OCI-LY7 (cell line): ENCODE data around the gene DLGAP4. TPM values are rescaled to one million over a fixed set of nuclear protein-coding genes. Genes with fewer than 3 reads are reported as not detected.

ENCODE experiments used
- BruUV-seq: library from RNA; stranded (reverse); fragments of 400-500 nt; replicated peaks from 2 replicates; lab custom pipeline; 2021; lab: Mats Ljungman, UMichigan
- CTCF ChIA-PET: fragments of 300-600 bp; sonication (Branson Sonifier 250); formaldehyde crosslinking; loops from one replicate; lab custom pipeline; 2022; ENCODE audit warnings: antibody characterized with exemption; ENCODE audit not compliant: unreplicated experiment; lab: Charles Lee
- POLR2A ChIA-PET: fragments of 300-600 bp; sonication (Branson Sonifier 250); formaldehyde crosslinking; loops from one replicate; lab custom pipeline; 2022; ENCODE audit warnings: antibody characterized with exemption; lab: Charles Lee
- DNase-seq: peaks from one replicate; pipeline ENCODE4 v3.0.0-alpha.2; 2015; ENCODE audit warnings: low spot score
- H2AFZ ChIP-seq: fragments of 200-600 bp; sonication (generic), shearing (Covaris generic); 2 replicates; pipeline ENCODE4 v1.6.1; 2014; ENCODE audit warnings: mild to moderate bottlenecking, antibody characterized with exemption, low read length, moderate library complexity
- H3K27ac ChIP-seq: fragments of 200-600 bp; sonication (generic); 2 replicates; pipeline ENCODE4 v1.5.1; 2014; ENCODE audit warnings: mixed run types, low read depth, mild to moderate bottlenecking, moderate library complexity, low read length, inconsistent platforms; ENCODE audit not compliant: poor library complexity, severe bottlenecking
- H3K36me3 ChIP-seq: fragments of 200-600 bp; sonication (generic); 2 replicates; pipeline ENCODE4 v1.6.1; 2014; ENCODE audit warnings: mild to moderate bottlenecking, antibody characterized with exemption, low read length, moderate library complexity, mixed read lengths; ENCODE audit not compliant: insufficient read depth
- H3K4me1 ChIP-seq: fragments of 200-600 bp; sonication (generic); 2 replicates; pipeline ENCODE4 v1.5.1; 2014; ENCODE audit warnings: mild to moderate bottlenecking, low read length; ENCODE audit not compliant: insufficient read depth, poor library complexity, severe bottlenecking
- H3K4me2 ChIP-seq: fragments of 200-600 bp; sonication (generic); 2 replicates; pipeline ENCODE4 v1.6.1; 2014; ENCODE audit warnings: mild to moderate bottlenecking, low read length
- H3K4me3 ChIP-seq: fragments of 200-600 bp; sonication (generic); 2 replicates; pipeline ENCODE4 v1.5.1; 2014; ENCODE audit warnings: mild to moderate bottlenecking, low read depth, low read length; ENCODE audit not compliant: poor library complexity, severe bottlenecking
- H3K79me2 ChIP-seq: fragments of 200-600 bp; sonication (generic); 2 replicates; pipeline ENCODE4 v1.6.1; 2016; ENCODE audit warnings: low read depth, mild to moderate bottlenecking, low read length, moderate library complexity, mixed read lengths; ENCODE audit not compliant: insufficient read depth
- H3K9me2 ChIP-seq: fragments of 200-600 bp; sonication (generic); 2 replicates; pipeline ENCODE4 v1.6.1; 2016; ENCODE audit warnings: mild to moderate bottlenecking, low read length, mixed read lengths; ENCODE audit not compliant: insufficient read depth
- H3K9me3 ChIP-seq: fragments of 200-600 bp; sonication (generic); 2 replicates; pipeline ENCODE4 v1.6.1; 2014; ENCODE audit warnings: mild to moderate bottlenecking, mixed run types, low read length, mixed read lengths
- H4K20me1 ChIP-seq: fragments of 200-600 bp; sonication (generic); 2 replicates; pipeline ENCODE4 v1.6.1; 2014; ENCODE audit warnings: mild to moderate bottlenecking, antibody characterized with exemption, low read length, moderate library complexity, mixed read lengths; ENCODE audit not compliant: insufficient read depth
- EZH2phosphoT487 ChIP-seq: fragments of 200-600 bp; sonication (generic); IDR thresholded peaks from 2 replicates; pipeline ENCODE4 v1.6.1; 2018; ENCODE audit warnings: low read depth, borderline replicate concordance, mild to moderate bottlenecking, mixed run types, antibody characterized with exemption, low read length, moderate library complexity, mixed read lengths
- intact Hi-C: fragments of 100-400 bp; cut with micrococcal nuclease; formaldehyde crosslinking; loops from one replicate; pipeline ENCODE4 v1.10.0; 2022; ENCODE audit not compliant: unreplicated experiment
- total RNA-seq, 2 experiments: library from RNA; depleted of rRNA in 1 of 2; stranded (reverse); fragments of >200 nt in 1 of 2; shearing (Covaris generic) in 1 of 2; gene quantifications; 2 replicates each; pipeline ENCODE4 v1.2.3, GENCODE V29; 2014 to 2022
- TF ChIP-seq, protein P1 (sequence below): fragments of 200-600 bp; sonication (generic); conservative IDR thresholded peaks from 2 replicates; pipeline ENCODE4 v1.5.1; 2014; ENCODE audit warnings: mild to moderate bottlenecking, antibody characterized with exemption, low read length, moderate library complexity, mixed read lengths

Gene DLGAP4
- total RNA-seq, 2 experiments from 2014 or later, result 7.7 to 41.6 TPM

DNA sequence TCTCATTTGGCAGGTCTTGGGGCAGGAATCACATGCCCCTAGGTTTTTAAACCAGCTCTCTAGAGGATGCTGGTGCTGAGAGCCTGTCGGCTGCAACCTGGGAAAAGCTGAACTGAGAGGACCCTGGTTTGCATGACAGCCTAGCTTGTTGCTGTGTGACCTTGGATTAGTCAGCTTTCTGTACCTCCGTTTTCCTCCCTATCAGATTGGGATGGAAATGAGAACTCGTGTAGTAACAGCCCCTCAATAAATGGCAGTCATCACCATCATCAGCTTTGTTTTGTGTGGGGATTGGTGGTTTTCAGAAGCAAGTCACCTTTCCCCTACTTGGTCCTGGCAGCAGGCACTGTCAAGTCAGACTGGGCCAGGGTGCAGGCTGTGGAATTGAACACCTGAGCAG lies 159.9 kb downstream of the DLGAP4 start:
- no peaks in the 10 kb centered on the region for H3K9me2 ChIP-seq
- intact Hi-C loops, result no loop called here
- H2AFZ ChIP-seq, result no peak overlapping the region
- no peaks in the 10 kb centered on the region for H3K9me3 ChIP-seq
- H3K4me3 ChIP-seq, result no peak overlapping the region
- no TSS peak for BruUV-seq
- TF ChIP-seq, protein P1, sequence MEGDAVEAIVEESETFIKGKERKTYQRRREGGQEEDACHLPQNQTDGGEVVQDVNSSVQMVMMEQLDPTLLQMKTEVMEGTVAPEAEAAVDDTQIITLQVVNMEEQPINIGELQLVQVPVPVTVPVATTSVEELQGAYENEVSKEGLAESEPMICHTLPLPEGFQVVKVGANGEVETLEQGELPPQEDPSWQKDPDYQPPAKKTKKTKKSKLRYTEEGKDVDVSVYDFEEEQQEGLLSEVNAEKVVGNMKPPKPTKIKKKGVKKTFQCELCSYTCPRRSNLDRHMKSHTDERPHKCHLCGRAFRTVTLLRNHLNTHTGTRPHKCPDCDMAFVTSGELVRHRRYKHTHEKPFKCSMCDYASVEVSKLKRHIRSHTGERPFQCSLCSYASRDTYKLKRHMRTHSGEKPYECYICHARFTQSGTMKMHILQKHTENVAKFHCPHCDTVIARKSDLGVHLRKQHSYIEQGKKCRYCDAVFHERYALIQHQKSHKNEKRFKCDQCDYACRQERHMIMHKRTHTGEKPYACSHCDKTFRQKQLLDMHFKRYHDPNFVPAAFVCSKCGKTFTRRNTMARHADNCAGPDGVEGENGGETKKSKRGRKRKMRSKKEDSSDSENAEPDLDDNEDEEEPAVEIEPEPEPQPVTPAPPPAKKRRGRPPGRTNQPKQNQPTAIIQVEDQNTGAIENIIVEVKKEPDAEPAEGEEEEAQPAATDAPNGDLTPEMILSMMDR, result no peak
- TF ChIP-seq EZH2phosphoT487, result no peak
- peaks cover 72% of the 10 kb centered on the region; the same call in 1 of the 2 replicates for H3K79me2 ChIP-seq
- no peaks in the 10 kb centered on the region for H4K20me1 ChIP-seq
- CTCF ChIA-PET, result no interaction called here
- POLR2A ChIA-PET, result interaction anchor here (0.8 kb wide), 1 partner anchor 202 kb away, joined by 3 read pairs; no protein-coding TSS in a partner anchor
- peaks cover 83% of the 10 kb centered on the region for H3K4me1 ChIP-seq
- no peaks in the 10 kb centered on the region for H3K36me3 ChIP-seq
- DNase-seq, result peak; percentile 40
- peak overlapping the region; percentile 62 for H3K27ac ChIP-seq
- H3K4me2 ChIP-seq, result peak overlapping the region; percentile 69

DNA sequence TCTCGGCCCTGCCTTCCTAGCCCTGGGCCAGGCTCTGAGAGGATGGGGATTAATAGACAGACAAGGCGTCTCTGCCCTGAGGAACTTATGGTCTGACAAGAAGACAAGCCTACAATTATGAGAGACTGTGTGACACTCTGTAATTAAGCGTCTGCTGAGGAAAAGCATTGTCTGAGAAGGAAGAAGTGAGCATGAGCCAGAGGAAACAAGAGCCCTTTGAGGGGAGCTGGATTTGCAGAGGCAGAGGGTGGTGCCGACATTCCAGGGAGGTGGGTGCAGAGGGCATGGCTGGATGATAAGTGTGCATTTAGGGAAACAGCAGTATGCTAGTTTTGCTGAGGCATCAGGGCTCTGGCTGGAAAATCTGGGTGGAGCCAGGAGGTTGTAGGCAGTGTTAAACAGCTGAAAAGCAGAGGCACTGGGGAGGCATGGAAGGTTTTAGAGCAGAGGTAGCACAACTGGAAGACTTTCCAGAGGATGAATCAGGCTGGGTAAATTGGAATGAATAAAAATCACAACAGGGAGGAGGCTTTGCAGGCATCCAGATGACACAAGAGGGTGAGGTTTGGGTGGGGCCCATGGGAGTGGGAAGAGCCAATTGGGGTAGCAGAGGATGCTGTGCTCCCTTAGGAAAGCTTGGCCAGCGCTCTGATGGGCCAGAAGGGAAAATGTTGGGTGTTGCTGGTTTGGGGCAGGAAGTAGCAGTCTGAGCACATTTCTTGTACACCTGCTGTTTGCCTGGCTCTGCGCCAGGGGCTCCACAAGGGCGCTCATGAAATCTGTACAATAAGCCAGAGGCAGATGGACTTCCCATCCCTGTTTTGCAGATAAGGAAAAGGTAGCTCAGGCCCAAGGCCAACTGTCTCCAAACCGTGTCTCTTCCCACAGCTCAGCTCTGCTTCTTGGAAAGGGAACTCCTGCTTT lies 161.2 kb downstream of the DLGAP4 start:
- peak; percentile 82 for DNase-seq
- Histone ChIP-seq H2AFZ (no peak overlapping the region), H3K9me3 (no peaks in the 10 kb centered on the region), H3K27ac (peak overlapping the region; percentile 62), H3K36me3 (no peaks in the 10 kb centered on the region), H3K79me2 (peaks cover 75% of the 10 kb centered on the region), H3K4me3 (peak overlapping the region; percentile 35), H3K4me2 (peak overlapping the region; percentile 69), H3K4me1 (peaks cover 96% of the 10 kb centered on the region), H3K9me2 (no peaks in the 10 kb centered on the region), H4K20me1 (no peaks in the 10 kb centered on the region)
- intact Hi-C loops, result no loop called here
- POLR2A ChIA-PET, result interaction anchor here (0.5 kb wide), 1 partner anchor 137 kb away, joined by 3 read pairs; no protein-coding TSS in a partner anchor
- TF ChIP-seq EZH2phosphoT487, result no peak
- TF ChIP-seq, protein P1, result no peak; the same call in 1 of the 2 replicates
- CTCF ChIA-PET, result no interaction called here
- no TSS peak for BruUV-seq
